Effector memory CD8-positive, alpha-beta T cell (primary cell): ENCODE data around the gene SLC44A5.
"Not testable (repeated sequence)": the region's sequence is repeated elsewhere in the genome, so short reads cannot be mapped to it uniquely, and the experiment has no call there.

Experiments
- ATAC-seq: fragments of 150-1000 bp; cut with Tn5 transposase; replicated peaks from 2 replicates; pipeline ENCODE4 v1.10.0; 2021; ENCODE audit warnings: mild to moderate bottlenecking, moderate library complexity
- DNase-seq, 3 experiments: peaks; one replicate each; pipeline ENCODE4 v3.0.0; 2021
- H3K27ac Mint-ChIP-seq, 2 donors: one replicate each; pipeline ENCODE4 v1.8.0; 2022; ENCODE audit warnings: mild to moderate bottlenecking in 2 of 2, mixed read lengths in 2 of 2, moderate library complexity in 2 of 2
- H3K27me3 Mint-ChIP-seq, 2 donors: one replicate each; pipeline ENCODE4 v1.8.0; 2022; ENCODE audit warnings: mixed read lengths in 2 of 2
- H3K36me3 Mint-ChIP-seq: one replicate; pipeline ENCODE4 v1.8.0; 2022; ENCODE audit warnings: mild to moderate bottlenecking, moderate library complexity, mixed read lengths; ENCODE audit not compliant: insufficient read depth
- H3K4me1 Mint-ChIP-seq, 2 donors: one replicate each; pipeline ENCODE4 v1.8.0; 2022; ENCODE audit warnings: low read depth in 2 of 2, mixed read lengths in 2 of 2
- H3K4me3 Mint-ChIP-seq, 2 donors: one replicate each; pipeline ENCODE4 v1.8.0; 2022; ENCODE audit warnings: mild to moderate bottlenecking in 2 of 2, mixed read lengths in 2 of 2, moderate library complexity in 2 of 2
- H3K9me3 Mint-ChIP-seq, 2 donors: one replicate each; pipeline ENCODE4 v1.8.0; 2022; ENCODE audit warnings: mixed read lengths in 2 of 2

Gene SLC44A5

DNA sequence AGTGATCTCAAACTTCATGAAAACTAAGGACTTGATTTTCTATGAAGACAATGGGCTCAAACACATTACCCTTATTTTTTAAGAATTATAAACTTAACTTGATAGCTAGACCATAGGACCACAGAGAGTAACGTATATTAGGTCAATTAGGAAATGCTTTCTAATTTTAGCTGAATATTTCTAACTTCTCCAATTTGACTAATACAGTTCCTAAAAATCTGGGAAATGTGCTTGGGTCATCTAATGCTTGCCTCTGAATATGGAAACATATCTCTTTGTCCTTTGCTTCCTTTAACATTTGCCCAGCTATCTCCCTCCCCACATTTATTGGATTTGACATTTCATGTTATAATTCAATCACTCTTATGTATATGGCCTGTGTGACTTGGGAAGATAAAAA lies 335.3 kb downstream of the SLC44A5 start:
- no peaks in the 10 kb centered on the region for H3K4me1 Mint-ChIP-seq
- peaks cover 4 to 14% of the 10 kb centered on the region in 2 donors for H3K9me3 Mint-ChIP-seq
- no peaks in the 10 kb centered on the region for H3K36me3 Mint-ChIP-seq
- H3K4me3 Mint-ChIP-seq = no peak overlapping the region
- ATAC-seq = no peak
- H3K27me3 Mint-ChIP-seq = no peaks in the 10 kb centered on the region
- DNase-seq = no peak
- H3K27ac Mint-ChIP-seq = no peak overlapping the region

DNA sequence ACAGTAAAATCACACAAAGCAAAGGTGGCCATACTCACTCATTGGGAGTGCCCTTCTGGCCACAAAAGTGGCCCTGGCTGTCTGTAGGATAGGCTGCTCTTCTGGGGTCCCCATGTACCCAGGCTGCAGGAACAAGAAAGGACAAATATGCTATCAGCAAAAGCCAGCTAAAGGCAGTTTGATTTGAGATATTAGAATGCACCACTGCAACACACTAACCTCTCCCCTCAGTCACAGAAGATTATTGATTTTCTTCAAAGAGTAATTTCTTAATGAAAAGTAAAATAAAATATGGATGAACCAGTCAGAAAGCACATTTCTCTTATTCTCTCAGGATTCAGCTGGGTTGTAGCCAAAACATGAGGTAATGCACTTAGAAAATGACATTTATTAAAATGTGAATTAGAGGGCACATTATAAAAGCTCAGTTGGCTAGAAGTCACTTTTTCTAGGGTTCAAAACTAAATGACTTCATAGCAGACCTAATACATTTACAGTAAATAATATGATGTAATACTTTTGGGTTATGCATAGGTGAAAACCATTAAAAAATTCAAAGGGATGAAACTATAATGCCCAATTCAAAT lies 335.9 kb downstream of the SLC44A5 start:
- no peak for DNase-seq
- Mint-ChIP-seq H3K4me3 (no peak overlapping the region), H3K27me3 (no peaks in the 10 kb centered on the region), H3K4me1 (no peaks in the 10 kb centered on the region), H3K36me3 (no peaks in the 10 kb centered on the region), H3K27ac (no peak overlapping the region), H3K9me3 (peaks cover 4 to 12% of the 10 kb centered on the region in 2 donors)
- no peak for ATAC-seq

DNA sequence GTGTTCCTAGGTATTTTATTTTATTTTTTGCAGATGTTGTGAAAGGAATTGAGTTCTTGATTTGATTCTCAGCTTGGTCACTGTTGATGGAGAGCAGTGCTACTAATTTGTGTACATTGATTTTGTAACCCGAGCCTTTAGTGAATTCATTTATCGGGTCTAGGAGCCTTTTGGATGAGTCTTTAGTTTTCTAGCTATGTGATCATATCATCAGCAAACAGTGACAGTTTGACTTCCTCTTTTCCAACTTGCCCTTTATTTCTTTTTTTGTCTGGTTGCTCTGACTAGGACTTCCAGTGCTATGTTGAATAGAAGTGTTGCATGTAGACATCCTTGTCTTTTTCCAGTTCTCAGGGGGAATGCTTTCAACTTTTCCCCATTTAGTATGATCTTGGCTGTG lies 337.8 kb downstream of the SLC44A5 start:
- Mint-ChIP-seq H3K27me3 (no peaks in the 10 kb centered on the region), H3K4me3 (no peak overlapping the region), H3K27ac (no peak overlapping the region), H3K4me1 (no peaks in the 10 kb centered on the region), H3K9me3 (peaks cover 6 to 12% of the 10 kb centered on the region in 2 donors), H3K36me3 (no peaks in the 10 kb centered on the region)
- DNase-seq = no peak
- no peak for ATAC-seq

DNA sequence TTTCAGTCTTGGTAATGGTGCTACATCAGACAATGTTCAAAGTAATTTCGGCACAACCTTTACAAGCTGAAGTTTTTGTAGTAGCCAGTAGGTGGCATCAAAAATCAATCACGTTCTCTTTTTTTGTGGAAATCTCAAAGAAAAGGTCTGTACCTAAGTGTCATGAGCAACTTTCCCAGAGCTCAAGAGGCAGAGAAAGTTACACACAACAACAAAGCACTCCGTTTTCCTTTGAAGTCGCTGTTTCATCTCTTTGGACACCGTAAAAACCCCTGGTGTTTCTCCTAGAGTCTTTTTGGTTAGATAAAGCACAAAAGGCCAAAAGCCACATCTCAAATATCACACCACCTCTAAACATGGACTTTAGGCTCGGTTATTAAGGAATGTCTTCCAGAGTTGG lies 345.1 kb downstream of the SLC44A5 start:
- Mint-ChIP-seq H3K36me3 (no peaks in the 10 kb centered on the region), H3K9me3 (peaks cover 1 to 5% of the 10 kb centered on the region in 2 donors), H3K4me3 (no peak overlapping the region), H3K4me1 (no peaks in the 10 kb centered on the region), H3K27me3 (no peaks in the 10 kb centered on the region), H3K27ac (no peak overlapping the region)
- ATAC-seq (no peak), DNase-seq (peak in 1 of 3 experiments; percentile 1)

DNA sequence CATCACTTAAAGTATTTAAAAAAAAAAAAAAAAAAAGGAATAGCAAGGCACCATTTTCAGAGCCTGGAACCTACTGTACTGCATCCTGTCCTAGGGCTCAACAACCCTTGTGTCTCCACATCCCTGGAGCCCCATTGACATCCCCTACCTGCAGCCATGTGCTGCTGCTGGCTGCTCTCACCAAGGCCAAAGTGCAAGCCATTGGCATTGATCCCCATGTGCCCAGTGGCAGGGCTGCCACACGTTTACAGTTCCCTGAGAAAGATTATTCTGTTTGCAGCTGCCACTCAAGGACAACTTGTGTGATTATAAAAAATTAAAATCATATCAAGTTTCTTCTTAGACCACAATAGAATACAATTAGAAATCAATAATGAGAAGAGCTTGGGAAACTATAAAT lies 346.8 kb downstream of the SLC44A5 start:
- no peaks in the 10 kb centered on the region for H3K27me3 Mint-ChIP-seq
- no peak for ATAC-seq
- no peak overlapping the region for H3K27ac Mint-ChIP-seq
- peaks cover 0 to 8% of the 10 kb centered on the region in 2 donors for H3K9me3 Mint-ChIP-seq
- DNase-seq = no peak
- no peaks in the 10 kb centered on the region for H3K4me1 Mint-ChIP-seq
- H3K36me3 Mint-ChIP-seq = no peaks in the 10 kb centered on the region
- no peak overlapping the region for H3K4me3 Mint-ChIP-seq

DNA sequence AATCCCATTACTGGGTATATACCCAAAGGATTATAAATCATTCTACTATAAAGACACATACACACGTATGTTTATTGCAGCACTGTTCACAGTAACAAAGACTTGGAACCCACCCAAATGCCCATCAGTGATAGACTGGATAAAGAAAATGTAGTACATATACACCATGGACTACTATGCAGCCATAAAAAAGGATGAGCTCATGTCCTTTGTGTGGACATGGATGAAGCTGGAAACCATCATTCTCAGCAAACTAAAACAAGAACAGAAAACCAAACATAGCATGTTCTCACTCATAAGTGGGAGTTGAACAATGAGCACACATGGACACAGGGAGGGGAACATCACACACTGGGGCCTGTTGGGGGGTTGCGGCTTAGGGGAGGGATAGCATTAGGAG lies 347.3 kb downstream of the SLC44A5 start:
- not testable (repeated sequence) for H3K27ac Mint-ChIP-seq, ATAC-seq, H3K27me3 Mint-ChIP-seq, DNase-seq, H3K9me3 Mint-ChIP-seq, H3K36me3 Mint-ChIP-seq, H3K4me3 Mint-ChIP-seq, H3K4me1 Mint-ChIP-seq

DNA sequence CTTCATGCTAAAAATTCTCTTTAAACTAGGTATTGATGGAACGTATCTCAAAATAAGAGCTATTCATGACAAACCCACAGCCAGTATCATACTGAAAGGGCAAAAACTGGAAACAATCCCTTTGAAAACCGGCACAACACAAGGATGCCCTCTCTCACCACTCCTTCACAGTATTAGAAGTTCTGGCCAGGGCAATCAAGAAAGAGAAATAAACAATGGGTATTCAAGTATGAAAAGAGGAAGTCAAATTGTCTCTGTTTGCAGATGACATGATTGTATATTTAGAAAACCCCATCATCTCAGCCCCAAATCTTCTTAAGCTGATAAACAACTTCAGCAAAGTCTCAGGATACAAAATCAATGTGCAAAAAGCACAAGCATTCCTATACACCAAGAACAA lies 349.0 kb downstream of the SLC44A5 start:
- H3K36me3 Mint-ChIP-seq, H3K4me1 Mint-ChIP-seq, H3K9me3 Mint-ChIP-seq, H3K27ac Mint-ChIP-seq, ATAC-seq, H3K27me3 Mint-ChIP-seq, H3K4me3 Mint-ChIP-seq, DNase-seq: not testable (repeated sequence)

DNA sequence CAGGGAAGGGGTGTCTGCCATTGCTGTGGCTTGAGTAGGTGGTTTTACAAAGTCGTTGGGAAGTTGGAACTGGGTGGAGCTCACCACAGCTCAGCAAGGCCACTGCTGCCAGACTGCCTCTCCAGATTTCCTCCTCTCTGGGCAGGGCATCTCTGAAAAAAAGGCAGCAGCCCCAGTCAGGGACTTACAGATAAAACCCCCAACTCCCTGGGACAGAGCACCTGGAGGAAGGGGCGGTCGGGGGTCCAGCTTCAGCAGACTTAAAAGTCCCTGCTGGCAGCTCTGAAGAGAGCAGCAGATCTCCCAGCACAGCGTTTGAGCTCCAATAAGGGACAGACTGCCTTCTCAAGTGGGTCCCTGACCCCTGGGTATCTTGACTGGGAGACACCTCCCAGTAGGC lies 352.6 kb downstream of the SLC44A5 start:
- Mint-ChIP-seq H3K4me1 (no peaks in the 10 kb centered on the region), H3K4me3 (no peak overlapping the region), H3K27ac (no peak overlapping the region), H3K27me3 (no peaks in the 10 kb centered on the region), H3K9me3 (peaks cover 3 to 8% of the 10 kb centered on the region in 2 donors), H3K36me3 (no peaks in the 10 kb centered on the region)
- no peak for DNase-seq
- no peak for ATAC-seq

DNA sequence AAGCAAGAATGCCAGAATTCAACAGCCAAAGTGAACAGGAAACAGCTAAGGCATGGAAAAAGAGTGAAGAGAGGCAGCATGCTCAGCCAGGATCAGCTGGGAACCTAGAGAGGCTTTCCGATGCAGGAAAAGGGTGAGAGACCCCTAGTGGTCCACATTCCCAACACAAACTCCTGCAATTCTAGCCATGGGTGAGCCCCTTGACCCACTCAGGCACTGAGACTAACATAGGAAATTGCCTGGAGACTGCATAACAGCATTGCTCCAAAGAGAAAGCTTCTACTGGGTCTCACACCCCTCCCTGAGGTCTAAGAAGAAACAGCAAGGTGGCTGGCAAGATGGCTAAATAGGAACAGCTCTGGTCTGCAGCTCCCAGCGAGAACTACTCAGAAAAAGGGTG lies 353.5 kb downstream of the SLC44A5 start:
- Mint-ChIP-seq H3K27ac (no peak overlapping the region), H3K4me1 (no peaks in the 10 kb centered on the region), H3K9me3 (peaks cover 4 to 8% of the 10 kb centered on the region in 2 donors), H3K27me3 (no peaks in the 10 kb centered on the region), H3K4me3 (no peak overlapping the region), H3K36me3 (no peaks in the 10 kb centered on the region)
- DNase-seq (no peak), ATAC-seq (no peak)

DNA sequence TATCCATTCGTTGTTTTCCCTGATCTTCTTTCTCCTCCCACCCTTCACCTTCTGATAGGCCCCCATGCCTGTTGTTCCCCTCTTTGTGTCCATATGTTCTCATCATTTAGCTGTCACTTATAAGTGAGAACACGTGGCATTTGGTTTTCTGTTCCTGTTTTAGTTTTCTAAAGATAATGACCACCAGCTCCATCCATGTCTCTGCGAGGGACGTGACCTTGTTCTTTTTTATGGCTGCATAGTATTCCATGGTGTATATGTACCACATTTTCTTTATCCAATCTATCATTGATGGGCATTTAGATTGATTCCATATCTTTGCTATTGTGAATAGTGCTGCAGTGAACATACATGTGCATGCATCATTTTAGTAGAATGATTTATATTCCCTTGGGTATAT lies 360.8 kb downstream of the SLC44A5 start:
- not testable (repeated sequence) for H3K27me3 Mint-ChIP-seq

DNA sequence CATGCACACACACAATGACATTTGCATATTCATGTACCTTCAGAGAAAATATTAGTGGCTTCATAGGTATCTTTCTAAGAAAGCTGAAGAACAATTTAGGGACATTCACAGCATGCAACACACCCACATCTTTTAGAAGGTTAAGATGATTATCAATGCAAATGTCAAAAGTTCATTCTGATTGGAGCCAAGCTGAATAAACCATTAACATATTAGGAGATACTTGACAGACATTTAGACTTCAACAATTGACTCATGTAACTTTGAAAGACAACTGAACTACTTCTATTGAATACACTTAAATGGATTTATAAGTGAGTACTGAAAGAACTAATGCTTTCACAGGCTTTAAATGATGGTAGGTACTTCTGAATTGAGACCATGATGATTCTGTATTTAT lies 365.7 kb downstream of the SLC44A5 start:
- H3K27me3 Mint-ChIP-seq = no peaks in the 10 kb centered on the region
- no peak overlapping the region for H3K4me3 Mint-ChIP-seq
- DNase-seq (no peak), ATAC-seq (no peak)
- no peaks in the 10 kb centered on the region for H3K4me1 Mint-ChIP-seq
- no peaks in the 10 kb centered on the region for H3K36me3 Mint-ChIP-seq
- no peak overlapping the region for H3K27ac Mint-ChIP-seq
- H3K9me3 Mint-ChIP-seq = no peaks in the 10 kb centered on the region

More for the DNA sequence above, 360.8 kb downstream of the SLC44A5 start:
- not testable (repeated sequence) for H3K4me3 Mint-ChIP-seq, H3K4me1 Mint-ChIP-seq, H3K9me3 Mint-ChIP-seq, DNase-seq, H3K27ac Mint-ChIP-seq, ATAC-seq, H3K36me3 Mint-ChIP-seq

DNA sequence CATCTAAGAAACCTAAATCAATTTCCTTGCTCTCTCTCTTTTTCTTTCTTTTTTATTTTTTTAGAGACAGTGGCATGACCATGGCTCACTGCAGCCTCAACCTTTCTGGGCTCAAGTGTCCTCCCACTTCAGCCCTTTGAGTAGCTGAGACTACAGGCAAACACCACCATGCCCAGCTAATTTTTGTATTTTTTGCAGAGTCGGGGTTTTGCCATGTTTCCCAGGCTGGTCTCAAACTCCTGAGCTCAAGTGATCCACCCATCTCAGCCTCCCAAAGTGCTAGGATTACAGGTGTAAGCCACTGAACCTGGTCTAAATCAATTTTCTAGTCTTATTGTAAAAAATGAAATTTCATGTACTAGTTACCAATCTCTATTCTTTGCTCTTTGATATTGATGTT lies 367.8 kb downstream of the SLC44A5 start:
- H3K36me3 Mint-ChIP-seq = no peaks in the 10 kb centered on the region
- ATAC-seq = no peak
- no peak for DNase-seq
- H3K4me3 Mint-ChIP-seq = no peak overlapping the region
- no peak overlapping the region for H3K27ac Mint-ChIP-seq
- H3K27me3 Mint-ChIP-seq = no peaks in the 10 kb centered on the region
- H3K4me1 Mint-ChIP-seq = no peaks in the 10 kb centered on the region
- peaks cover 0 to 8% of the 10 kb centered on the region in 2 donors for H3K9me3 Mint-ChIP-seq

DNA sequence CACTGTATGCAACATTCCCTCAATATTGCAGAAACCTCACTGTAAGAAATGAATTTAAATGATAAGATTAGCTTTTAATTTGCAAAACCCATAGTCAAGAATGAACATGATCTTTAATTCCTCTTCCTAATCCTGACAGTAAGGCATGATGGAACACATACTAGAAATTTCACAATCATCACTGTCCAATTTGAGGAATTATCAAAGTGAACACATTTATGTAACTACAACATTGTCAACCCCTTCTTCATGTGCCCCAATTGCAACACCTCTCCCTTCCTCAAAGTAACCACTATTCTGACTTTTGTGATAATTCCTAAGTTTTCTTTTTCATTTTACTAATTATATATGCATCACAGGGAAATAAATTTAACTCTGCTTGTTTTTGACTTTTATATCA lies 373.6 kb downstream of the SLC44A5 start:
- Mint-ChIP-seq H3K4me3 (no peak overlapping the region), H3K9me3 (peaks cover 0 to 8% of the 10 kb centered on the region in 2 donors), H3K36me3 (no peaks in the 10 kb centered on the region), H3K27me3 (no peaks in the 10 kb centered on the region), H3K27ac (no peak overlapping the region), H3K4me1 (no peaks in the 10 kb centered on the region)
- DNase-seq = no peak
- no peak for ATAC-seq

DNA sequence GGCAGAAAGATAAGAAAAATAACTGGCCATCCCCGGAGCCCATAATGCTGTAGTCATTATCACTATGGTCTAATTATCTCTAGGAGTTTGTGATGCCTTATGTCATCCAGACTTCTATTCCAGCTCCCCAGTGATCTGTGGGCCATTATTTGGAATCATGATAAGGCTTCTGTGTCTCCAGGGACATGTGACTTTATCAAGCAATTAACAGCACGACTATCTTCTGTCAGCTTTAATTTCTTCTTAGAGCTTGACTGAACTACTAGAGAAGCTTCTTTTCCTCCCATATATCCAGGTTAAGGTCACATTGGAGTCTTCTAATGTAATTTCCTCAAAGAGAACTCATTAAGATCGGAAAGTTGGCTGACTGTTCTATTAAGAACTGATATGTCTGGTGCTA lies 376.4 kb downstream of the SLC44A5 start:
- H3K4me1 Mint-ChIP-seq = no peaks in the 10 kb centered on the region
- DNase-seq = no peak
- no peak overlapping the region for H3K27ac Mint-ChIP-seq
- peaks cover 0 to 2% of the 10 kb centered on the region in 2 donors for H3K9me3 Mint-ChIP-seq
- H3K36me3 Mint-ChIP-seq = no peaks in the 10 kb centered on the region
- ATAC-seq = no peak
- H3K4me3 Mint-ChIP-seq = no peak overlapping the region
- H3K27me3 Mint-ChIP-seq = no peaks in the 10 kb centered on the region
